K562 (cell line): ENCODE results near the gene ATP5MK. TPM values are rescaled to one million over a fixed set of nuclear protein-coding genes. Genes with fewer than 3 reads are reported as not detected.

Source experiments
- ATAC-seq: fragments of 200-7000 bp; cut with Tn5 transposase; 3 replicates; pipeline ENCODE4 v1.9.1; 2020; ENCODE audit warnings: moderate library complexity
- BruUV-seq: library from RNA; stranded (reverse); fragments of 400-500 nt; replicated peaks from 2 replicates; lab custom pipeline; 2021; lab: Mats Ljungman, UMichigan
- CTCF ChIA-PET: fragments of 300-600 bp; formaldehyde crosslinking; extraction: SDS; loops from one replicate; lab custom pipeline; 2021; ENCODE audit warnings: low intra/inter-chr PET ratio; lab: Yijun Ruan, JAX
- POLR2A ChIA-PET: fragments of 300-600, 350-650 bp; sonication (Branson Sonifier 250); formaldehyde crosslinking; extraction: SDS; loops from one replicate; lab custom pipeline; 2021; ENCODE audit warnings: antibody characterized with exemption, inconsistent platforms; lab: Yijun Ruan, JAX
- DNase-seq, 4 experiments: peaks; one replicate each; pipeline versions ENCODE4 v3.0.0 to v3.0.0-alpha.2; 2011 to 2018; ENCODE audit warnings: low spot score in 3 of 4, mixed read lengths in 3 of 4; ENCODE audit errors: extremely low read depth in 1 of 4
- FAIRE-seq: peaks from 2 replicates; lab custom pipeline; 2011; peaks lifted over from hg19 to GRCh38; lab: Jason Lieb, UNC
- H2AFZ ChIP-seq: 2 replicates; pipeline ENCODE4 v1.6.0; 2011; ENCODE audit warnings: low read depth, low read length, control low read depth, inconsistent platforms
- H3K27ac ChIP-seq: fragments of 200-600 bp; 3 replicates; pipeline ENCODE4 v1.8.0; 2011; ENCODE audit warnings: low read depth, mild to moderate bottlenecking, control low read depth, inconsistent platforms, low read length, moderate library complexity, mixed read lengths; ENCODE audit errors: extremely low read depth
- H3K27me3 ChIP-seq, 2 experiments: fragments of 300-600 bp in 1 of 2; 2 replicates in 1 of 2; 3 replicates in 1 of 2; pipeline versions ENCODE4 v1.6.0 to v1.8.0; 2011; ENCODE audit warnings: inconsistent platforms in 2 of 2, low read length in 2 of 2, mild to moderate bottlenecking in 1 of 2, mixed read lengths in 1 of 2, moderate library complexity in 1 of 2; ENCODE audit not compliant: control insufficient read depth in 2 of 2, insufficient read depth in 2 of 2
- H3K36me3 ChIP-seq: fragments of 300-600 bp; 3 replicates; pipeline ENCODE4 v1.8.0; 2011; ENCODE audit warnings: mild to moderate bottlenecking, low read length, inconsistent platforms; ENCODE audit not compliant: control insufficient read depth, insufficient read depth
- H3K4me1 ChIP-seq, 2 experiments: fragments of 200-600 bp in 1 of 2; replicated peaks in 1 of 2; 2 replicates in 1 of 2; 3 replicates in 1 of 2; pipeline versions ENCODE4 v1.5.1 to v1.8.0; 2011; ENCODE audit warnings: inconsistent platforms in 2 of 2, low read length in 2 of 2, mild to moderate bottlenecking in 1 of 2, mixed read lengths in 1 of 2, moderate library complexity in 1 of 2; ENCODE audit not compliant: control insufficient read depth in 2 of 2, insufficient read depth in 2 of 2
- H3K4me2 ChIP-seq: 2 replicates; pipeline ENCODE4 v1.6.1; 2011; ENCODE audit warnings: low read length, control low read depth, inconsistent platforms, mixed read lengths; ENCODE audit not compliant: insufficient read depth
- H3K4me3 ChIP-seq: fragments of 200-600 bp; sonication (generic), shearing (Covaris generic); 2 replicates; pipeline ENCODE4 v1.5.1; 2016; ENCODE audit warnings: control low read depth, inconsistent platforms
- H3K79me2 ChIP-seq: fragments of 200-600 bp; 3 replicates; pipeline ENCODE4 v1.8.0; 2011; ENCODE audit warnings: low read length, inconsistent platforms; ENCODE audit not compliant: control insufficient read depth, insufficient read depth
- H3K9ac ChIP-seq, 2 experiments: 2 replicates each; pipeline versions ENCODE4 v1.6.0 to v1.6.1; 2011; ENCODE audit warnings: low read depth in 2 of 2, low read length in 2 of 2, control low read depth in 1 of 2, inconsistent platforms in 1 of 2, mild to moderate bottlenecking in 1 of 2, mixed read lengths in 1 of 2; ENCODE audit not compliant: insufficient read depth in 1 of 2
- H3K9me1 ChIP-seq: one replicate; pipeline ENCODE4 v1.6.0; 2011; ENCODE audit warnings: inconsistent platforms, mild to moderate bottlenecking, low read length, moderate library complexity; ENCODE audit not compliant: control insufficient read depth, insufficient read depth
- H3K9me3 ChIP-seq: replicated peaks from 2 replicates; pipeline ENCODE4 v1.5.1; 2011; ENCODE audit warnings: low read depth, low read length, inconsistent platforms; ENCODE audit not compliant: control insufficient read depth, insufficient read depth
- H4K20me1 ChIP-seq: replicated peaks from 2 replicates; pipeline ENCODE4 v1.6.1; 2011; ENCODE audit warnings: low read length, inconsistent platforms, mixed read lengths; ENCODE audit not compliant: control insufficient read depth, insufficient read depth
- GATAD2B ChIP-seq: fragments of 450-650 bp; IDR thresholded peaks from 2 replicates; pipeline ENCODE4 v1.6.1; 2017; ENCODE audit warnings: mild to moderate bottlenecking, borderline replicate concordance
- HSF4 ChIP-seq: fragments of 250-450 bp; sonication (Bioruptor Pico); IDR thresholded peaks from 2 replicates; pipeline ENCODE4 v2.1.2; 2022; ENCODE audit warnings: mild to moderate bottlenecking, moderate library complexity, borderline replicate concordance
- L3MBTL2 ChIP-seq: fragments of 450-650 bp; IDR thresholded peaks from 2 replicates; pipeline ENCODE4 v1.6.1; 2016; ENCODE audit warnings: mild to moderate bottlenecking, moderate library complexity
- PCBP1 ChIP-seq: fragments of 200-400 bp; formaldehyde crosslinking; IDR thresholded peaks from 2 replicates; pipeline ENCODE4 v1.6.1; 2018; ENCODE audit warnings: mild to moderate bottlenecking, low read depth, low read length; ENCODE audit not compliant: poor library complexity, severe bottlenecking
- POLR2B ChIP-seq: fragments of 450-650 bp; IDR thresholded peaks from 2 replicates; pipeline ENCODE4 v1.6.1; 2018; ENCODE audit warnings: low read depth; ENCODE audit not compliant: partially characterized antibody
- RNF2 ChIP-seq: sonication (generic); IDR thresholded peaks from 2 replicates; pipeline ENCODE4 v1.6.1; 2016
- WGBS: fragments of 100-300 bp; shearing (Covaris generic); methylation state at CpG from one replicate; pipeline ENCODE4 v1.1.6; 2016; ENCODE audit warnings: low coverage, mixed read lengths; ENCODE audit not compliant: insufficient coverage; ENCODE audit errors: missing lambda C conversion rate; 5-methylcytosine and 5-hydroxymethylcytosine counted together
- in situ Hi-C: fragments of 300-500 bp; cut with MboI; formaldehyde crosslinking; loops from 4 replicates; pipeline ENCODE4 v1.15.0; 2018; ENCODE audit warnings: inconsistent platforms, mixed read lengths
- intact Hi-C: fragments of 100-400 bp; cut with micrococcal nuclease; formaldehyde crosslinking; loops from 2 replicates; pipeline ENCODE4 v1.14.2; 2022
- polyA plus RNA-seq, 8 experiments: library from polyadenylated mRNA; depleted of rRNA in 4 of 8; stranded (reverse) in 5 of 8; unstranded in 3 of 8; fragments of >200 nt; fragmentation: Nextera tagmentation in 2 of 8; fragmentation: Illumina TruSeq in 1 of 8; extraction: Ambion mirVana in 2 of 8; extraction: Trizol in 1 of 8; gene quantifications; 2 replicates each; pipeline versions ENCODE4 v1.2.1 to v1.2.3, GENCODE V29; 2011 to 2014; ENCODE audit warnings: inconsistent platforms in 1 of 8, missing spikeins in 1 of 8
- total RNA-seq, 7 experiments: library from RNA; depleted of rRNA in 6 of 7; stranded (reverse); fragments of >200 nt in 6 of 7; fragmentation: Illumina TruSeq in 2 of 7; extraction: Trizol in 2 of 7; gene quantifications; 2 replicates each; pipeline versions ENCODE4 v1.2.1 to v1.2.3, GENCODE V29; 2011 to 2021; ENCODE audit warnings: low replicate concordance in 1 of 7
- TF ChIP-seq, protein P1 (sequence below): IDR thresholded peaks from 2 replicates; pipeline ENCODE4 v1.6.1; 2011; ENCODE audit not compliant: insufficient read length; ENCODE audit errors: extremely low read depth
- TF ChIP-seq, protein P2 (sequence below): sonication (generic); formaldehyde crosslinking; IDR thresholded peaks from 2 replicates; pipeline ENCODE4 v1.8.1; 2023; ENCODE audit warnings: mild to moderate bottlenecking, missing genetic modification reagents
- TF ChIP-seq, protein P3 (sequence below): fragments of 450-650 bp; IDR thresholded peaks from 2 replicates; pipeline ENCODE4 v1.6.1; 2017; ENCODE audit warnings: antibody characterized with exemption

Gene ATP5MK
- total and polyA plus RNA-seq, 9 of the 15 experiments (the other 6 are each of a cell fraction or from before 2014, with no cell fraction given): 182 to 1,810 (median 741) TPM

DNA sequence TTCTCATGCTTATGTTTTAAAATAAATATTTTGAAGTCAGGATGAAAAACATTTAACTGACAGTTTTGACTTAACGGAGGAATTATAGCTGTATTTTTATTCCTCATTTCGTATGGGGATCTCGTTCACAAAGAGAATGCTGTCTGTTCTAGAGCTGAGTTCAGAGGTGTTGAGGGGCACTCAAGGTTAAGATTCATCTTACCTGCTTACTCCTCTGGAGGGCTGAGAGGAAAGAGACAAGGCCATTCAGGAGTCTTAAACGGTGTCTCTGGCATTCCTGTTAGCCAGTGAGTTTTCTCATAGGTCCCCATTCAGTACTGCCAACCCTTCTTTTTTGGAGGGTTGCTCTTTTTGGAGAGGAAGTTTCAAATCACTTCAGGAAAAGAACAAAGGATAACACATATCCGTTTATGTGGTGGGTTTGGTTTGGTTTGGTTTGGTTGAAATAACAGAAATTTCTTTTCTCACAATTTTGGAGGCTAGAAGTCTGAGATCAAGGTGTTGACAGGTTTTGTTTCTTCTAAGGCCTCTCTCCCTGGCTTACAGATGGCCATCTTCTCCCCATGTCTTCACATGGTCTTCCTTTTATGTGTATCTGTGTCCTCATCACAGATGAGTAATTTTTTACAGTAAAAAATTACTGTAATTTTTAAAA, 32.8 kb upstream of the ATP5MK start:
- WGBS: 86% methylated on average over 5 of the region's 5 CpGs
- CTCF ChIA-PET: no interaction called here
- POLR2A ChIA-PET: no interaction called here
- no peak for DNase-seq
- in situ Hi-C loops (no loop called here), intact Hi-C loops (no loop called here)
- Histone ChIP-seq H3K36me3 (peaks cover 92% of the 10 kb centered on the region), H3K79me2 (no peaks in the 10 kb centered on the region), H3K9me3 (no peaks in the 10 kb centered on the region), H3K27me3 (no peaks in the 10 kb centered on the region), H4K20me1 (no peaks in the 10 kb centered on the region), H2AFZ (no peak overlapping the region), H3K9ac (no peak overlapping the region), H3K27ac (no peak overlapping the region), H3K4me2 (no peak overlapping the region), H3K4me1 (no peaks in the 10 kb centered on the region), H3K9me1 (no peaks in the 10 kb centered on the region), H3K4me3 (no peak overlapping the region)
- ATAC-seq: no peak
- FAIRE-seq: no peak
- no TSS peak for BruUV-seq
- TF ChIP-seq POLR2B (no peak), GATAD2B (no peak), PCBP1 (no peak), RNF2 (no peak), HSF4 (CRISPR knock-in tag) (no peak), L3MBTL2 (no peak)
- TF ChIP-seq, protein P1, sequence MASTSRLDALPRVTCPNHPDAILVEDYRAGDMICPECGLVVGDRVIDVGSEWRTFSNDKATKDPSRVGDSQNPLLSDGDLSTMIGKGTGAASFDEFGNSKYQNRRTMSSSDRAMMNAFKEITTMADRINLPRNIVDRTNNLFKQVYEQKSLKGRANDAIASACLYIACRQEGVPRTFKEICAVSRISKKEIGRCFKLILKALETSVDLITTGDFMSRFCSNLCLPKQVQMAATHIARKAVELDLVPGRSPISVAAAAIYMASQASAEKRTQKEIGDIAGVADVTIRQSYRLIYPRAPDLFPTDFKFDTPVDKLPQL: no peak
- TF ChIP-seq, protein P2, sequence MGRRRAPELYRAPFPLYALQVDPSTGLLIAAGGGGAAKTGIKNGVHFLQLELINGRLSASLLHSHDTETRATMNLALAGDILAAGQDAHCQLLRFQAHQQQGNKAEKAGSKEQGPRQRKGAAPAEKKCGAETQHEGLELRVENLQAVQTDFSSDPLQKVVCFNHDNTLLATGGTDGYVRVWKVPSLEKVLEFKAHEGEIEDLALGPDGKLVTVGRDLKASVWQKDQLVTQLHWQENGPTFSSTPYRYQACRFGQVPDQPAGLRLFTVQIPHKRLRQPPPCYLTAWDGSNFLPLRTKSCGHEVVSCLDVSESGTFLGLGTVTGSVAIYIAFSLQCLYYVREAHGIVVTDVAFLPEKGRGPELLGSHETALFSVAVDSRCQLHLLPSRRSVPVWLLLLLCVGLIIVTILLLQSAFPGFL (CRISPR knock-in tag): no peak
- TF ChIP-seq, protein P3, sequence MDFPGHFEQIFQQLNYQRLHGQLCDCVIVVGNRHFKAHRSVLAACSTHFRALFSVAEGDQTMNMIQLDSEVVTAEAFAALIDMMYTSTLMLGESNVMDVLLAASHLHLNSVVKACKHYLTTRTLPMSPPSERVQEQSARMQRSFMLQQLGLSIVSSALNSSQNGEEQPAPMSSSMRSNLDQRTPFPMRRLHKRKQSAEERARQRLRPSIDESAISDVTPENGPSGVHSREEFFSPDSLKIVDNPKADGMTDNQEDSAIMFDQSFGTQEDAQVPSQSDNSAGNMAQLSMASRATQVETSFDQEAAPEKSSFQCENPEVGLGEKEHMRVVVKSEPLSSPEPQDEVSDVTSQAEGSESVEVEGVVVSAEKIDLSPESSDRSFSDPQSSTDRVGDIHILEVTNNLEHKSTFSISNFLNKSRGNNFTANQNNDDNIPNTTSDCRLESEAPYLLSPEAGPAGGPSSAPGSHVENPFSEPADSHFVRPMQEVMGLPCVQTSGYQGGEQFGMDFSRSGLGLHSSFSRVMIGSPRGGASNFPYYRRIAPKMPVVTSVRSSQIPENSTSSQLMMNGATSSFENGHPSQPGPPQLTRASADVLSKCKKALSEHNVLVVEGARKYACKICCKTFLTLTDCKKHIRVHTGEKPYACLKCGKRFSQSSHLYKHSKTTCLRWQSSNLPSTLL: no peak
